Medulla oblongata (tissue), 1 donor: ENCODE results near the gene ST3GAL4.

ENCODE experiments used
- DNase-seq: peaks from one replicate; pipeline ENCODE4 v3.0.0-alpha.2; 2015; ENCODE audit errors: extremely low spot score

ST3GAL4 gene

GRCh38 chr11:126329644-126330211 is 25.8 kb upstream of the ST3GAL4 start:
- no peak for DNase-seq

- no peak for DNase-seq
Measured at GRCh38 chr11:126331286-126331685, 24.2 kb upstream of the ST3GAL4 start.

- peak; percentile 44 for DNase-seq
Measured at GRCh38 chr11:126332221-126332711, 23.2 kb upstream of the ST3GAL4 start.

- DNase-seq, result no peak
Measured at GRCh38 chr11:126333142-126333541, 22.3 kb upstream of the ST3GAL4 start.

- DNase-seq, result no peak
Measured at GRCh38 chr11:126334659-126335462, 20.6 kb upstream of the ST3GAL4 start.

- DNase-seq, result no peak
Measured at GRCh38 chr11:126335463-126335760, 20.1 kb upstream of the ST3GAL4 start.

GRCh38 chr11:126336138-126336541 is 19.3 kb upstream of the ST3GAL4 start:
- DNase-seq, result no peak

GRCh38 chr11:126336671-126337101 is 18.8 kb upstream of the ST3GAL4 start:
- no peak for DNase-seq

GRCh38 chr11:126337126-126337473 is 18.4 kb upstream of the ST3GAL4 start:
- no peak for DNase-seq

- no peak for DNase-seq
Measured at GRCh38 chr11:126337474-126338241, 17.8 kb upstream of the ST3GAL4 start.

GRCh38 chr11:126338346-126339055 is 17.0 kb upstream of the ST3GAL4 start:
- DNase-seq, result no peak

GRCh38 chr11:126339073-126339862 is 16.2 kb upstream of the ST3GAL4 start:
- DNase-seq, result no peak

- DNase-seq, result no peak
Measured at GRCh38 chr11:126339863-126340434, 15.5 kb upstream of the ST3GAL4 start.

- no peak for DNase-seq
Measured at GRCh38 chr11:126340960-126341606, 14.4 kb upstream of the ST3GAL4 start.

GRCh38 chr11:126341760-126342161 is 13.7 kb upstream of the ST3GAL4 start:
- no peak for DNase-seq

GRCh38 chr11:126343051-126343450 is 12.4 kb upstream of the ST3GAL4 start:
- no peak for DNase-seq

GRCh38 chr11:126344141-126345080 is 11.1 kb upstream of the ST3GAL4 start:
- DNase-seq, result no peak

GRCh38 chr11:126345283-126345682 is 10.2 kb upstream of the ST3GAL4 start:
- no peak for DNase-seq
